ENCODE measurements around the gene CDH22. TPM values are rescaled to one million over a fixed set of nuclear protein-coding genes. Genes with fewer than 3 reads are reported as not detected.

Gene CDH22
- total and polyA plus RNA-seq, 2 experiments from 2014 or later, result 0.08 to 0.10 TPM

GRCh38 chr20:46237736-46238135 lies 70.6 kb downstream of the CDH22 start (continued):
- no peak for TF ChIP-seq ZNF462 (CRISPR knock-in tag; IDR thresholded peaks at IDR 0.05)
- no peak for TF ChIP-seq CTCF (conservative IDR thresholded peaks at IDR 0.05; ENCODE audit: low read depth in 2 of 2)
- TF ChIP-seq REST (IDR thresholded peaks at IDR 0.05; ENCODE audit: unreplicated experiment), result no peak

Measured in GM23338 (cell line).